ENCODE results near the gene LRRC28. TPM values are rescaled to one million over a fixed set of nuclear protein-coding genes. Genes with fewer than 3 reads are reported as not detected.

LRRC28 gene
- total RNA-seq, 1 experiment from 2014 or later, result 28.4 TPM

DNA sequence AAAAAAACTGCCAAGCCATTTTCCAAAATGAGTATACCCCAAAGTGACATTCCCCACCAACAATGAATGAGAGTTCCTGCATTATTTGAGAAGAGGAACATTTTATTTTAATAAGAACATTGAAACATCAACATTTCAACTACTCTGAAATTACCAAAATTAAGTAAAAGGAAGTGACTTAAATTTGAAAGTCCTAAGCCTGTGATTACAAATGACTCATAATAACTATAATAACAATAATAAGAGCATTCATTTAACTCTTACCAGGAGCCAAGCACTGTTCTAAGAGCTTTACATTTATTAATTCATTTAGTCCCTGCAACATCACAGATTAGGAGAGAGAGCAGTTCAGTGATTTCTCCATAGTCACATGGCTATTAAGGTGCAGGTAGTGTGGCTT is 32.4 kb downstream of the LRRC28 start:
- CTCF ChIA-PET, result no interaction called here
- no TSS peak for BruUV-seq (replicated peaks)

GRCh38 chr15:99291643-99292042 is 40.4 kb downstream of the LRRC28 start:
- Histone ChIP-seq H3K4me1 (ENCODE audit: insufficient read depth, low read length, poor library complexity, severe bottlenecking) (no peaks in the 10 kb centered on the region), H3K4me3 (ENCODE audit: low read depth, low read length, poor library complexity, severe bottlenecking) (no peak overlapping the region), H3K9me3 (ENCODE audit: low read depth, low read length, poor library complexity, severe bottlenecking) (no peaks in the 10 kb centered on the region), H3K27me3 (replicated peaks; ENCODE audit: insufficient read depth, low read depth, low read length, poor library complexity) (no peaks in the 10 kb centered on the region), H3K36me3 (ENCODE audit: insufficient read depth, low read length, poor library complexity, severe bottlenecking) (no peaks in the 10 kb centered on the region), H3K27ac (ENCODE audit: low read depth, low read length, poor library complexity, severe bottlenecking) (no peak overlapping the region)
- no peak for TF ChIP-seq EZH2 (IDR thresholded peaks at IDR 0.05; ENCODE audit: borderline replicate concordance, low read depth, low read length, poor library complexity, severe bottlenecking)
- no peak for TF ChIP-seq CTCF (conservative IDR thresholded peaks at IDR 0.05; ENCODE audit: low read depth, low read length)
- intact Hi-C loops (cut with micrococcal nuclease; ENCODE audit: unreplicated experiment), result no loop called here
- DNase-seq (ENCODE audit: low spot score), result no peak
- ChIA-PET POLR2A (ENCODE audit: low non-redundant PET) (no interaction called here), CTCF (interaction anchor here (0.5 to 0.7 kb wide), 2 partner anchors 64 to 190 kb away, joined by 3 read pairs; no protein-coding TSS in a partner anchor)
- no TSS peak for BruUV-seq (replicated peaks)

More for the DNA sequence above, 32.4 kb downstream of the LRRC28 start:
- POLR2A ChIA-PET (ENCODE audit: low non-redundant PET), result no interaction called here
- TF ChIP-seq CTCF (conservative IDR thresholded peaks at IDR 0.05; ENCODE audit: low read depth, low read length) (no peak), EZH2 (IDR thresholded peaks at IDR 0.05; ENCODE audit: borderline replicate concordance, low read depth, low read length, poor library complexity, severe bottlenecking) (no peak)
- Histone ChIP-seq H3K27me3 (replicated peaks; ENCODE audit: insufficient read depth, low read depth, low read length, poor library complexity) (no peaks in the 10 kb centered on the region), H3K36me3 (ENCODE audit: insufficient read depth, low read length, poor library complexity, severe bottlenecking) (no peaks in the 10 kb centered on the region), H3K4me1 (ENCODE audit: insufficient read depth, low read length, poor library complexity, severe bottlenecking) (no peaks in the 10 kb centered on the region), H3K4me3 (ENCODE audit: low read depth, low read length, poor library complexity, severe bottlenecking) (no peak overlapping the region), H3K27ac (ENCODE audit: low read depth, low read length, poor library complexity, severe bottlenecking) (no peak overlapping the region), H3K9me3 (ENCODE audit: low read depth, low read length, poor library complexity, severe bottlenecking) (no peaks in the 10 kb centered on the region)
- intact Hi-C loops (cut with micrococcal nuclease; ENCODE audit: unreplicated experiment), result loop anchor here (10.0 kb wide), 1 partner anchor 281 kb away; the partner anchor contains the start of gene MEF2A
- DNase-seq (ENCODE audit: low spot score), result no peak

DNA sequence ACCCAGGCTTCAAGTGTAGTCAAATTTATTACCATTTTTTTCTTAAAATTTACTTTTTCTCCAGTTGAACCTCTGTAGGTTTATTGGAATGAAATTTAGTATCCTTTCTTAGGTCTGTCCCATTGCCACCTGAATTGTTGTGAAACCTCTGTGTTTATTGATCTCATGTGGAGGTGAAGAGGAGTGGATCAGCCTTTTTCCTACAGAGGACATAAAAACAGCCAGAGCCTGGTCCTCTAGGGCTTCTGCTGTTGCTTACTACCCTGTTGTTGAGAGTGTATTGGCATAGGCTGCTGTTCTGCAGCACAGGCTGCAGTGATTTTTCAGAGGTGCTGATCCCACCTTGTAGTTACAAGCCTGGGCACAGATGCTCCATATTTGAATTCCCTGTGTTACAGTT is 44.6 kb downstream of the LRRC28 start:
- Histone ChIP-seq H3K9me3 (ENCODE audit: low read depth, low read length, poor library complexity, severe bottlenecking) (no peaks in the 10 kb centered on the region), H3K4me1 (ENCODE audit: insufficient read depth, low read length, poor library complexity, severe bottlenecking) (no peaks in the 10 kb centered on the region), H3K27me3 (replicated peaks; ENCODE audit: insufficient read depth, low read depth, low read length, poor library complexity) (no peaks in the 10 kb centered on the region), H3K4me3 (ENCODE audit: low read depth, low read length, poor library complexity, severe bottlenecking) (no peak overlapping the region), H3K27ac (ENCODE audit: low read depth, low read length, poor library complexity, severe bottlenecking) (no peak overlapping the region), H3K36me3 (ENCODE audit: insufficient read depth, low read length, poor library complexity, severe bottlenecking) (no peaks in the 10 kb centered on the region)
- BruUV-seq (replicated peaks), result no TSS peak
- POLR2A ChIA-PET (ENCODE audit: low non-redundant PET), result no interaction called here
- DNase-seq (ENCODE audit: low spot score), result no peak
- TF ChIP-seq CTCF (conservative IDR thresholded peaks at IDR 0.05; ENCODE audit: low read depth, low read length), result no peak
- no peak for TF ChIP-seq EZH2 (IDR thresholded peaks at IDR 0.05; ENCODE audit: borderline replicate concordance, low read depth, low read length, poor library complexity, severe bottlenecking)
- intact Hi-C loops (cut with micrococcal nuclease; ENCODE audit: unreplicated experiment), result no loop called here
- CTCF ChIA-PET, result no interaction called here
